NCI-H524 treated with DMSO at 0.1 percent for 48 hours (cell line): ENCODE measurements around the gene AMOTL2.

Source experiments
- DNase-seq: peaks from one replicate; lab custom pipeline; 2025; lab: John Stamatoyannopoulos, UW

AMOTL2 gene

DNA sequence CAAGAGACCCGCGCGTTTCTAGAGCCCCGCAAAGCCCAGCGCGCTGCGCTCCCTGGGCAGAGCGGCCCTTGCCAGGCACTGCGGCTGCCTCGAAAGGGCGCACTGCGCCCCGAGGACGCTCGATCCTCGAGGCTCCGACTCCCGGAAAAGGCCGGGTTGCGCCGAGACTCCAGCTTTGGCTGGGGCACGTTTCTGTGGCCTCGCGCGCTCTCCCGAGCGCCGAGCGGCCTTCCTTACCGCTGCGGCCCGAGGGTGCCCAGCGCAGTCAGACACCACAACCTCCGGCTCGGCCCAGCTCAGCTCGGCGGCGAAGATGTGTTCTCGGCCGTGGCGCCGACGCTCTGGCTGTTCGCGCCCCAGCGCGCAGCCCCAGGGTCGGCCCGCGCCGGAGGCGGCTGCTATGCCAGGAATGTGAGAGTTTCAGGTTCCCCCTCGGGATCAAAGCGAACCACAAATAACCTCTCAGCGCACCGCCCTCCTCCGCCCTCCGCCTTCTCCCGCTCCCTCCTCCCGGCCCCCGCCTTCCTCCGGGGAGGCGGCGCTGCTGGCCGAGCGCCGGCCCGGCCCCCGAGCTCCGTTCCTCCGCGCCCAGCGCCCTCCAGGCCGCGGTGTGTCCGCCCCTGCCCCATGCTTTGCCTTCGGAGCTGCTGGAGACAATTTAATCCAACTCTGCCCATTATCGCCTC lies at the start of gene AMOTL2:
Gene AMOTL2 (minus strand): TSS at position 343 of the 686 bp plus-strand sequence. CDS start 3,014 bp downstream, outside the sequence.
- no peak for DNase-seq

DNA sequence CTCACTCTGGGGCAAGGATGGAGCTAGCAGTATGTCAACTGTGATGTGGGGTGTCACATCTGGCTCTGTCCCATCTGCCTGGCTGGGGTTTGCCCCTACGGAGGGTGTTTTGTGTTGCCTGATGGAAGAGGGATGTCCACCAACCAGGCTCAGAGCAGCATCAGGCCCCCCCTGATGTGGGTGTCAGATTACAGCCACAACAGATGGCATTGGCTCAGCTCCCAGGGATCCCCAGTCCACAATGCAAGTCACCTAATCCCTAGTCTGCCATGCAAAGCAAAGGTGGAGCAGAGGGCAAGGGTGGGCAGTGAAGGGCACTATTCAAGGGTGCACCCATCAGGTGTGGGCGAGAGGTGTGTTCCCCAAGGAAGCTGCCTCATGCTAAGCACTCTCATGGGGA lies 48.9 kb upstream of the AMOTL2 start:
- DNase-seq, result peak; percentile 94

DNA sequence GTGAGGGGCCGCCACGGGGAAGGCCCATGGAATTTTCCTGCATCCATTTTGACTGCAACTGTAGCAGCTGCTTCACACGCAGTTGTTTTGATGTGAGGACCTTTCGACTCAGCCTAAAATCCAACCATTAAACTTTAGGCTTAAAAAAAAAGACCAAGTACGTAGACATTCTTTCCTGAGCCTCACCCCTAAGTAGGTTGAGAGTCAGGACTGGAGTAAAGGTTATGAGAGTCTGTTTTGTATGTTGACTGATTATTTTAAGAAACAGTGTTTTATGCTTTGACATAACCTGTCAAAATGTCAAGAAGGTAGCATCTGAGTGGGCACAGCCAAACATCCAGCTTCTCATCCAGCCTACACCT lies 45.7 kb upstream of the AMOTL2 start:
- DNase-seq, result no peak

DNA sequence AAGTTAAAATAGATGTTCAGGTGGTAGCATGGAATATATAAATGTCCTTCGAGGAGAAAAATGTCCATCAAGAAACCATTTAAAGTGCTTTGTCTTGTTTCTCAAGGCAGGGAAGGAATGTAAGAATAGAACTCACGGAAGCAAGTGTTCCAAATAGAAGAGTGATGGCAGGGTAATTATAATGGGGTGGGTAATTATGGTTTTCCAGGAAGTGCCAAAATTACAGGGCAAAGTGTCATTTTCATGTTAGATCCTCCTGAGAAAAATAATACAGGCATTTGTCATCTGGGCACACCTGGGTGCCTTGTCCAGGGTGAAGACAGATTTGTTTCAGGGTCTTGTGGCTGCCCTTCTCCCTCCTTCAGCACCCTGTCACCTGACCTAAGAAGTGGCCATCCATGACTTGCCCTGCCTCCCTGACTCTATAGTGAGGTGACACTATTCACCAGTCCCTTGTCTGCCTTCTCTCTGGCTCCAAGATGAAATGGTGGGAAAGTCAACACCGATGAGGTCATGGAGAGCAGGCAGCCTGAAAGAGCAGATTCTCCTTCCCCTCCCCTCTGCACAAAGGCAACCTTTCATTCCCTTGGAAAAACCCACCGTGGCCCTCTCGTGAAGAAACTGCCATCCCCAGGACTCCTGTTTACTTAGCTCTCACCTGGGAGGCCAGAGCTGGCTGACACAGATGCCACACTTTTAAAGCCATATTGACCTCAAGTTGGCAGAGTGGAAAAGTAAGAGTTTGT lies 45.1 kb upstream of the AMOTL2 start:
- DNase-seq, result no peak

DNA sequence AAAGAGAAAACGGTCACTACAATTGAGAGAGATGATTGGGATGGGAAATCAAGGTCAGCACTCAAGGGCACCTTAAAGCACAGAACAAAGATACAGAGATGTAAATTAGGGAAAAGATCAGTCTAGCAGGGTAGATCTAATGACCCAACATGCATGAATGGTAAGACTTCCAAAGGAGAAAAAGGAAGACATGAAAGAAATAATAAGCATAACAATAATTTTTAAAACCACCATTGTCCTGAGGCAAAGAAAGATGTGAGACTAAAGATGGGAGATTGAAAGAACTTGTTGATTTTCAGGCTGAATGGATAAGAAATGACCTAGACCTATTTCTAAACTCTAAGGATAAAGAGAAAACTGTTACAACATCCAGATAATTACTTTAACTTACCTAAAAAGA lies 34.8 kb upstream of the AMOTL2 start:
- DNase-seq, result no peak

DNA sequence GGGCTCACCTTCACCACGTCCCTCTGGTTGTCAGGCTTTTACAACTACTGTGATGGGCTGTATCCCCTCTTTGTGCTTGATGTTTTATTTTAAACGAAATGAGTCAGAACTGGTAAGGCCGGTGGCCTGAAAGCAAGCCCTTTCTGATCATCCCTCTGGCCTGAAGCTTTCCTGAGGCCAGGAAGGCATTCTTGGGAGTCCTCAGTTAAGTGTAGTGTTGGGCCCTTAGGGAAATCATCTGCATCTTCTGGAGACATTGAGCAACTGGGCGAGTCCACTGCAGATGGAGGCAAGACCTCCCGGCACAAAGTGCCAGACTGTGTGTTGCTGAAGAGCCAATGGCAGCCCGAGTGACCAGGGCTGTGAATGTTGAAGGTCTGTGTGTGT lies 33.0 kb upstream of the AMOTL2 start:
- DNase-seq, result no peak

DNA sequence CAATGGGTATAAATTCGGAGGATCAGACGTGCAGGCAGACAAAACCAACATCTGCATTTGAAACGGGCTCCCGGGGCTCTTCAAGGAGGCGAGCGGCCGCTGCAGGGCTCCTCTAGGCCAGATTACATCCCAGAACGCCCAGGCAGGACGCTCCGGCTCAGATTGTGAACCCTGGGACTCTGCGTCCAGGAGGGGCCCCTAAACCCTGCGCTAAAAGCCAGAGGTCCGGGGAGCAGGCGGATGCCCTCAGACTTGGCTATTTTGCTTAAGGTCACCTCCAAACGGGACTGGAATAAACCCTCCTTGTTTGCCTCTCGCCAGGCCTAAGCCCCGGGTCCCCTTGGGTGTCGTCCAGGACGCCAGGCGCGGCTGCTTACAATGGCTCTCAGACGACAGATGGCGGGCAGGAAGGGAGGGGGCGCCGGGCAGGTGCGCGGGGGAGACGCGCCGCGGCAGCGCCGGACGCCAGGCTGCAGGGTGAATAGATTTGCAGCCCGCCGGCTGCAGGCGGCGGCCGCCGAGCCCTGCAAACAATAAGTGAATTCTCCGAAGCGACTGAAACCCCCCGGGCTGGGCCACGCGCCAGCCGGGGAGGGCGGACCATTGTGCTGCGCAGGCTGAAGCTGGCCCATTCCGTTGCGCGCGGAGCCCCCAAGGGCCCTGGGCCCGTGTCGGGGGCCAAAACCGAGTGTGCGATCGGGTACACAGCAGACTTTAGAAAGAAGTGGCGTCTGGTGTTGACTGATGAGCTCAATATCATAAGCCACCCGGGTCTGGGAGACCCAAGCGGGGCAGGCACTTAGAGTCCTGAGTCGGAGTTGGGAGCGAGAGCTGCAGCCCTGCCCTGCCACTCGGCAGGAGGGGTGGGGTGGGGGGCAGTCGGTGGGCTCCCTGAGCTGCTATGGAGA lies 32.3 kb upstream of the AMOTL2 start:
- DNase-seq, result peak; percentile 91

DNA sequence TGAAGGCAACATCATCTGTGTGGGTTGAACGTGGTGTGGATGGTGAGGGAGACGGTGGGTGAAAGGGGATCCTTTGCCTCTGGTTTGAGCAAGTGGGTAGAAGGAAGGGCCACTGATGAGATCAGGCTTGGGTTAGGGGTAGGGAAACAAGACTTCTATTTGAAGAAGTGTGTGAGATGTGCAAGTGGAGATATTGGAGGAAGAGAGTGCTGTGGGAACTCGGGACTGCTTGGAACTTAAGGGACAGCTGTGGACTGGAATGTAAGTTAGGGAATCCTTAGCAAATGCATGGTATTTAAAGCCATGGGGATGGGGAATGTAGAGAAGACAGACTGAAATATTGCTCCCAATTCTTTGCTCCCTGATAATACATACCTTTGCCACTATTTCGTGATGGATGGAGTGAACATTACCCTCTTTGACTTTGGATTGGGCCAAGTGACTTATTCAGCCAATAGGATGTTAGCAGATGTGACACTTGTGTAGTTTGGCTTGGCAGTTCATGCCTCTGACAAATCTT lies 30.2 kb upstream of the AMOTL2 start:
- DNase-seq, result no peak

DNA sequence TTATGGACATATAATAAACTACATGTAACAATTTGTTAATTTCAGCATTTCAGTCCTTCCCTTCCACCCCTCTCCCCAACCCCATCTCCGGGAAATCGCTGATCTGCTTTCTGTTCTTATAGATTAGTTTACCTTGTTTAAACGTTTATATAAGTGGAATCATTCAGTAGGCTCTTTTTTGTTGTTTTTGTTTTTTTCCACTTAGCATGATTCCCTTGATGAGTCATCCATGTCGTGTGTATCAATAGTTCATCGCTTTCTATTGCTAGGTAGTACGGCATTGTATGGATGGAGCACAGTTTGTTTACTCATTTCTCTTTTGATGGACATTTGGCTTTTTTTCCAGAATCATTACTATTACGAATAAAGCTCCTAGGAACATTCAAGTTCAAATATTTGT lies 23.5 kb upstream of the AMOTL2 start:
- no peak for DNase-seq

DNA sequence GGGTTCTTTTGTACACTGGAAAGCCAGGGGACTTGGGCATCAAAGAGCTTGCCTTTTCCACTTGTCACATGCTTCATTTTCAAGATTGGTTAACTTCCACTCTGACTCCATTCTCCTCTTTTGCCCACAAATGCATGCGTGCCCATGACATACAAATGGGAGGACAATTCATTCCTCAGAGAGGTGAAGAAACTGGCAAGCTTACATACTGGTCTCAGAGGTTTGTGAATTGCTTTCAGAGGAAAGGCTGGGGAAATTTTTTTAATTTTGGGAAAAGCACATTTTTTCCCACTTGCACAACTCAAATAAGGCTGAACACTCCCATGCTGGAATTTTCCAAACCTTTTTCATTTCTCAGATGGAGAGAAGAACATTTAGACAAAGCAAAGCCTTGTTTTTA lies 20.9 kb upstream of the AMOTL2 start:
- no peak for DNase-seq

DNA sequence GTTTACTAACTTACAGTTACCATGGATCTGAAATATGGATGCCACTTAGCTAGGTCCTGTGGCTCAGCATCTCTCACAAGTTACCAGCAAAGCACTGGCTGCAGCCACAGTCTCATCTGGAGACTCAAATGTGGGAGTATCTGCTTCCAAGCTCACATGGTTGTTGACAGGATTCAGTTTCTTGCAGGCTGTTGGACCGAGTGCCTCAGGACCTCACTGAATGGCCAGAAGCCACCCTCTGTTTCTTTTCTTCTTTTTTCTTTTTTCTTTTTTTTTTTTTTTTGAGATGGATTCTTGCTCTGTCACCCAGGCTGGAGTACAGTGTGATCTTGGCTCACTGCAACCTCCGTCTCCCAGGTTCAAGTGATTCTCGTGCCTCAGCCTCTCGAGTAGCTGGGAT lies 20.1 kb upstream of the AMOTL2 start:
- no peak for DNase-seq

DNA sequence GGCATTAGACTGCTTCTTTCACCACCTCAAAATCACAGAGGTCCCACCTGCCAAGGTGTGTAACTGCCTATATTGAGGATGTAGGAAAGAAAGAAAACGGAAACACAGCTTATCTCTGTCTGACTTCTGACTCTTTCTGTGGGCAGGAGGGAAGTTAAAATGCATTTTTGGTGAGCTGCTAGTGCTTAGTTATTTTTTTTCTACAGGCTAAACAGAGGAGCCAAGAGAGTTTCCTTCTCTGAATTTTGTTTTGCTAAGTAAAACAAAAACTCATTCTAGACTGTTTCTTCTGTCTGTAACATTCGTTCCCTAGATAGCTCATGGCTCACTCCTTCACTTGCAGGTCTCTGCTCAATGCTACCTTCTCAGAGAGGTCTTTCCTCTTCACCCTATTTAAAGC lies 18.8 kb upstream of the AMOTL2 start:
- DNase-seq, result no peak

DNA sequence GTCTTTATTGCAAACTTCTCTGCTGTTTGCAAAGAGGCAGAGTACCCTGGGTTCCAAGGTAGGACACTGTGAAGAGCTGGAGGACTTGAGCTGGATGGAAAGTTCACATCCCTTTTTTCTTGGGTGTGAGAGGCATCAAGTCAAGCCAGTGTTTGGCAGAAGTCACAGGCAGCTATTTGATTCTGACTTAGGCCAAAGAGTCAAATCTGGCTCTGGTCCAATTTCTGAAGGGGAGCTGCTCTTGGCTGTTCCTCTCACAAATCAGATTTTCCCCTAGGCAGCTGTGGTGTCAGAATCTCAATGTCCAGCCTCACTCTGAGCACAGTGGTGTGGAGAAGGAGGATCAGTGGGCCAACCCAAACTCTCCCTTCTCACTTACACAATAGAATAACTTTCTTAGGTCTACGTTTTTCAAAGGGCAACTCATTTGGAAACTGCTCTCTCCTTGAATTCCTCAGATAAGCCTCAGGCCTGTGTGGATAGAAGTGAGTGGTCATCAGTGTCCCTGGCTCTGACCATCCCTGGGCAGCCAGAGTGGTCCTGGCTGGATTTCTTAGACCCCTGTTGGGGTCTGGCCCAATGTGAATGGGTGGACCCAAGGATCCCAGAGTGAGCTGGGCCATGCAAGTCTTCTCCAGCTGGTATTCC lies 18.2 kb upstream of the AMOTL2 start:
- no peak for DNase-seq

DNA sequence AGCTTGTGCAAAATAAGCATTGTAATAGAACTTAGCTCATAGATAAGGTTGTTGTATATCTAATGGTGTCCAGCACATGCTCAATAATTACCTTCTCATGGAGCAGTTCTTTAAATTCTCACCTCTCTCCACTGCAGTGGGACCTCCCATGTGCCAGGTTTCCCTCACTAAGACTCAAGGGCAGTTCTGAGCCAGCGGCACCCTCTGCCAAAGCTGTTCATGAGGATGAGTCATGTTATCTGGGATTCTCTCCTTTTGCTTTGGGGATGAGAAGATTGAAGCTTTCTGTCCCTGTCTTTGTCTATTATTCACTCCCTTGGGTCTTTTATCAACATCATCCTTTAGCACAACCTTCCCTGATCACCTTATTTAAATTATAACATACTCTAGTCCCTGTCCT lies 15.6 kb upstream of the AMOTL2 start:
- DNase-seq, result no peak

DNA sequence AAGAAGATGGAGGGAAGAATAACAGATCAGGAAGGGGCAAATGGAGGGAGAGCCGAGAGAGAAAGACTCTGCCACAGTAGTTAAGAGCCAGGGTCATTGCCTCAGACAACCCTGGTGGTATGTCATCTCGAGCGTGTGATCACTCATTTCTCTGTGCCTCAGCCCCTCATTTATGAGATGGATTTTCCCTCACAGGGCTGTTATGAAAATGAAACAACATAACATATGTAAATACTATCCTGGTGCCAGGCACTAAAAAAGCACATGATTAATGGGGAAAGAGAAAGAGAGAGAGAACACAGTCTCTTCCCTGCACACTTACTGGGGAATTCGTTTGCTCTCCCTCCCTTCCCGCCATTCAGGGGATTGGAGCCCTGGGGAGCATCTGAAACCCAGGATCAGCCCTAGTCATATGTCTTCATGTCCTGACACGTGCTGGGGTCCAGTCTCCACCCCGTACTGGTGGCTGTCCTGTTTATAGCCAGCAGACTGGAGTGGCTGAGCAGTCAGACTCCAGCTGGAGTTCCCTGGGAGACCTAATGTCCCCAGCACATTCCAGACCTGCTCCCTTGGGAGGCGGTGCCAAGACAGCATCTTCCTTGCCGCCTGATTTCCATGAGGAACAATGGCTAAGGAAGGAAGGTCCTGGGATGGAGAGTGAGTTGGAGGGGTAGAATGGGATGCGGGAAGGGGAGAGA lies 14.7 kb upstream of the AMOTL2 start:
- no peak for DNase-seq

DNA sequence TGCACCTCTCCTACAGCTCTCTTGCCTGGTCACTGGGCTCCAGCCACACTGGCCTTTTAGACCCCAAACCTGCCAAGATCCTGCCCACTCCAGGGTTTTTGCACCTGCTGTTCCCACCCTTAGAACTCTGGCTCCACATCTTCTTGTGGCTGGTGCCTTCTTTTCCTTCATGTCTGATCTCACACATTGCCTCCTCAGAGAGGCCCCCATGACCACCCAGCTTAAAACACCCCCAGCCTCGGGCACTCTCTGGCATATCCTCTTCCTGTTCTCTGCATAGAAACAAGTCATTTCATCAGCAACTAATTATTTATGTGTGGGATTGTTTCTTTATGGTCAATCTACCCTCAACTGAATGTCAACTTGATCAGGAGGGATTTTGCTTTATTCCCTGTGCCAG lies 14.0 kb upstream of the AMOTL2 start:
- no peak for DNase-seq

DNA sequence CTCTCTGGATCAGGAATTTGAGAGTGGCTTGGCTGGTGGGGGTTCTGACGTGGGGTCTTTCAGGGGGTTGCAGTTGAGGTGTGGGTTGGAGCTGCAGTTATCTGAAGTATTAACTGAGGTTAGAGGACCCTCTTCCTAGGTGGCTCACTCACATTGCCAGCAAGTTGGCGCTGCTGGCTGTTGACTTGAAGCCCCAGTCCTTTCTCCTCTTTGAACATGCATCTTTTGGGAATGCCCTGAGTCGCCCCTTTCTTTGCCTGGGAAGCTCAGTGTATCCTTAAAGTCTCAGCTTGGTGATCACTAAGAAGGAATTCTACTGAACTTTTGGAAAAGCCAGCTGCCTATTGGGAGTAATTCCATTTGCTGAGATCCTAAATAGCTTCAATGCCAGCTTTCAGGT lies 13.0 kb upstream of the AMOTL2 start:
- no peak for DNase-seq

DNA sequence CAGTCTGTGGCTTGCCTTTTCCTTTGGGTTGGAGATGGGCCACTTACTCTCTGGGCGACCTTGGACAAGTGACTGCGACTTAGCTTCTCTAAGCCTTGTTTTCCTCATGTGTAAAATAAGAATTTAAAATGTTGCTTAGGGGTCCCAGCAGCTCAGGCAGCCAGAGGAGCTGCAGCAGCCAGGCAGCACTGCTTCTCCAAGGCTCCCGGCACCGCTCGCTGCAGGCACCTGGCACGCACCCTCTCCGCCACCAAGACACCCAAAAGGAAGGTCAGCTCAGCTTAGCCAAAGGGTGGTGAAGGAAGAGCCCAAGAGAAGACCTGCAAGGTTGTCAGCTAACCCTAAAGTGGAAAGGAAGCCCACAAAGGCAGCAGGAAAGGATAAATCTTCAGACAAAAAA lies 10.7 kb upstream of the AMOTL2 start:
- DNase-seq, result no peak

DNA sequence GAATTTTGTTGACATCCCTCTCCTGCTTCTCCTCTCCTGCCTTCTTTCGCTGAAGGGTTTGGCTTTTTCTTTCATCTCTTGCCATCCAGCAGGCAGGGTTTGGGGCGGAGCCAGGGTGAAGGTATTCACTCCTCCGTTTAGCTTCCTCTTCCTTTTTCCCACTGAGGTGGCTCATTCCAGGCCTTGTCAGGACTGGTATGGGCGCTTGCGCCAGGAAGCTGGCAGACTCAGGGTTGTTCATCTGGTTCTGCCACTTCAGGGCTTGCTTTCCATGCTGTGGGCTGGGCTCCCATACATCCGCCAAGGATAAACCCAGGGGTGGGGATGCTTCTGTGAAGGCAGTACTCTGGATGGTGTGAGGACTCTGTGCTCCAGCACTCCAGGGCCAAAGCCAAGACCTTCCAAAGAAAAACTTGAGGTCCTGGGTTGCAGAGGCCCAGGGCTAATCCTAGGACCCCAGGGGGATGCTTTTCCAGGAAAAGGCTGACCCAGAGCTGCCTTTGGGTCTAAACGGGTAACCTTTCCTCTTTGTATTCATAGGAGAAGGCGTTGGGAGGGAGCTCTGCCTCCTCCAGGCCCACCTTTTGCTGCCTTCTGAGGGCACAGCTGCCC lies 7.7 kb upstream of the AMOTL2 start:
- no peak for DNase-seq

DNA sequence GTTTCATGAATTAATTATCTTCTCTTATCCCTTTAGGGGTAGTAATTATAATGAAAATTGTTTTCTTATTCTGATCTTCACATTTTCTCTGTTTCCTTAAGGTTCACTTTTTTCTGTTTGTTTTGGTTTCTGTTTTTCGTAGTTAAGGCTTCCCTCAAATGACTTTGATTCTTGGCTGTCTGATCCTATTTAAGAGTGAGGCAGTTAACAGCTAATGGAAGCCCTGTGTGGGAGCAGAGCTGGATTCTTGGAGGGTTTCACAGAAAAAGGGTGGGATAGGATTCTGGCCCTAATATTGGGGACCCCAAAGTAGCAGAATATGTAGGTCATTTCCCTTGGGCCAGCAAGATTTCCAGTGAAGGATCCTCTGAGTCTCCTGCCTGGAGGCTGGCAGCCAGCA lies 6.8 kb upstream of the AMOTL2 start:
- no peak for DNase-seq

DNA sequence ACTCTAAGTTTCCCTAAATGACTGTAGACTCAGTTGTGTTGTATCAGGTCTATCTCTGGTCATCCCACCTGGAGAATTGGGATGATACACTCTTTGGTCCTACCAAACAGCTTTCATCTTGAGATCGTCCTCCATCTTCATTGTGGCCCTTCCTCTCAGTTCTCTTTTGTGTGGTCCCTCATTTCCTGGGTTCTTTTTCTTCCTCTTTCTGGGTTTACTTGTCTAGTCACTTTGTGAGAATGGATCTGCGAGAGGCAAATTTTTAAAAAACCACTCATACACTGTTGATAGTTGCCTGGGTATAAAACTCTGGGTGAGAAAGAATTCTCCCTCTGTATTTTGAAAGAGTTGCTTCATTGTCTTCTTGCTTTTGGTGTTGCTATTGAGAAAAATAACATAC lies 6.0 kb upstream of the AMOTL2 start:
- DNase-seq, result no peak
